ENCODE measurements around the gene TXLNB.

Gene TXLNB

GRCh38 chr6:139253656-139254055 is 38.1 kb downstream of the TXLNB start:
- Histone ChIP-seq H3K27ac (ENCODE audit: low read depth in 2 of 2, low read length in 2 of 2) (no peak overlapping the region), H3K36me3 (ENCODE audit: control insufficient read depth in 2 of 2, insufficient read depth in 2 of 2, low read length in 2 of 2) (no peaks in the 10 kb centered on the region), H3K27me3 (ENCODE audit: control insufficient read depth in 2 of 2, insufficient read depth in 2 of 2, low read length in 2 of 2) (no peaks in the 10 kb centered on the region), H3K4me1 (ENCODE audit: control insufficient read depth in 2 of 2, insufficient read depth in 2 of 2, low read length in 2 of 2) (no peaks in the 10 kb centered on the region), H3K4me3 (ENCODE audit: low read length in 2 of 2) (no peak overlapping the region), H3K9me3 (ENCODE audit: control insufficient read depth in 2 of 2, low read length in 2 of 2) (no peaks in the 10 kb centered on the region), H3K9ac (ENCODE audit: low read depth in 1 of 2, low read length in 2 of 2) (no peak overlapping the region)

- H3K4me3 ChIP-seq (ENCODE audit: low read length in 2 of 2), result no peak overlapping the region
- no peaks in the 10 kb centered on the region for H3K36me3 ChIP-seq (ENCODE audit: control insufficient read depth in 2 of 2, insufficient read depth in 2 of 2, low read length in 2 of 2)
- no peaks in the 10 kb centered on the region for H3K27me3 ChIP-seq (ENCODE audit: control insufficient read depth in 2 of 2, insufficient read depth in 2 of 2, low read length in 2 of 2)
- no peak overlapping the region for H3K9ac ChIP-seq (ENCODE audit: low read depth in 1 of 2, low read length in 2 of 2)
- no peaks in the 10 kb centered on the region for H3K4me1 ChIP-seq (ENCODE audit: control insufficient read depth in 2 of 2, insufficient read depth in 2 of 2, low read length in 2 of 2)
- H3K9me3 ChIP-seq (ENCODE audit: control insufficient read depth in 2 of 2, low read length in 2 of 2), result no peaks in the 10 kb centered on the region
- H3K27ac ChIP-seq (ENCODE audit: low read depth in 2 of 2, low read length in 2 of 2), result no peak overlapping the region
Measured at GRCh38 chr6:139251691-139252390, 40.0 kb downstream of the TXLNB start.

- Histone ChIP-seq H3K4me3 (ENCODE audit: low read length in 2 of 2) (no peak overlapping the region), H3K36me3 (ENCODE audit: control insufficient read depth in 2 of 2, insufficient read depth in 2 of 2, low read length in 2 of 2) (no peaks in the 10 kb centered on the region), H3K9me3 (ENCODE audit: control insufficient read depth in 2 of 2, low read length in 2 of 2) (no peaks in the 10 kb centered on the region), H3K27ac (ENCODE audit: low read depth in 2 of 2, low read length in 2 of 2) (peak overlapping the region in 1 of 2 donors; percentile 21), H3K9ac (ENCODE audit: low read depth in 1 of 2, low read length in 2 of 2) (no peak overlapping the region), H3K4me1 (ENCODE audit: control insufficient read depth in 2 of 2, insufficient read depth in 2 of 2, low read length in 2 of 2) (no peaks in the 10 kb centered on the region), H3K27me3 (ENCODE audit: control insufficient read depth in 2 of 2, insufficient read depth in 2 of 2, low read length in 2 of 2) (no peaks in the 10 kb centered on the region)
Measured at GRCh38 chr6:139251045-139251690, 40.6 kb downstream of the TXLNB start.

- no peaks in the 10 kb centered on the region for H3K27me3 ChIP-seq (ENCODE audit: control insufficient read depth in 2 of 2, insufficient read depth in 2 of 2, low read length in 2 of 2)
- H3K36me3 ChIP-seq (ENCODE audit: control insufficient read depth in 2 of 2, insufficient read depth in 2 of 2, low read length in 2 of 2), result no peaks in the 10 kb centered on the region
- H3K9me3 ChIP-seq (ENCODE audit: control insufficient read depth in 2 of 2, low read length in 2 of 2), result no peaks in the 10 kb centered on the region
- peak overlapping the region in 1 of 2 donors; percentile 44 for H3K27ac ChIP-seq (ENCODE audit: low read depth in 2 of 2, low read length in 2 of 2)
- no peak overlapping the region for H3K4me3 ChIP-seq (ENCODE audit: low read length in 2 of 2)
- H3K4me1 ChIP-seq (ENCODE audit: control insufficient read depth in 2 of 2, insufficient read depth in 2 of 2, low read length in 2 of 2), result no peaks in the 10 kb centered on the region
- H3K9ac ChIP-seq (ENCODE audit: low read depth in 1 of 2, low read length in 2 of 2), result no peak overlapping the region
Measured at GRCh38 chr6:139250296-139251044, 41.3 kb downstream of the TXLNB start.

- Histone ChIP-seq H3K9ac (ENCODE audit: low read depth in 1 of 2, low read length in 2 of 2) (no peak overlapping the region), H3K27me3 (ENCODE audit: control insufficient read depth in 2 of 2, insufficient read depth in 2 of 2, low read length in 2 of 2) (no peaks in the 10 kb centered on the region), H3K36me3 (ENCODE audit: control insufficient read depth in 2 of 2, insufficient read depth in 2 of 2, low read length in 2 of 2) (no peaks in the 10 kb centered on the region), H3K4me1 (ENCODE audit: control insufficient read depth in 2 of 2, insufficient read depth in 2 of 2, low read length in 2 of 2) (no peaks in the 10 kb centered on the region), H3K9me3 (ENCODE audit: control insufficient read depth in 2 of 2, low read length in 2 of 2) (no peaks in the 10 kb centered on the region), H3K27ac (ENCODE audit: low read depth in 2 of 2, low read length in 2 of 2) (no peak overlapping the region), H3K4me3 (ENCODE audit: low read length in 2 of 2) (no peak overlapping the region)
Measured at GRCh38 chr6:139249395-139249794, 42.4 kb downstream of the TXLNB start.

- Histone ChIP-seq H3K36me3 (ENCODE audit: control insufficient read depth in 2 of 2, insufficient read depth in 2 of 2, low read length in 2 of 2) (no peaks in the 10 kb centered on the region), H3K27me3 (ENCODE audit: control insufficient read depth in 2 of 2, insufficient read depth in 2 of 2, low read length in 2 of 2) (no peaks in the 10 kb centered on the region), H3K27ac (ENCODE audit: low read depth in 2 of 2, low read length in 2 of 2) (no peak overlapping the region)
Measured at GRCh38 chr6:139248911-139249310, 42.9 kb downstream of the TXLNB start.

GRCh38 chr6:139247618-139248017 is 44.2 kb downstream of the TXLNB start:
- no peak overlapping the region for H3K27ac ChIP-seq (ENCODE audit: low read depth in 2 of 2, low read length in 2 of 2)
- H3K36me3 ChIP-seq (ENCODE audit: control insufficient read depth in 2 of 2, insufficient read depth in 2 of 2, low read length in 2 of 2), result no peaks in the 10 kb centered on the region
- no peak overlapping the region for H3K9ac ChIP-seq (ENCODE audit: low read depth in 1 of 2, low read length in 2 of 2)
- no peaks in the 10 kb centered on the region for H3K9me3 ChIP-seq (ENCODE audit: control insufficient read depth in 2 of 2, low read length in 2 of 2)
- no peaks in the 10 kb centered on the region for H3K27me3 ChIP-seq (ENCODE audit: control insufficient read depth in 2 of 2, insufficient read depth in 2 of 2, low read length in 2 of 2)
- no peak overlapping the region for H3K4me3 ChIP-seq (ENCODE audit: low read length in 2 of 2)
- H3K4me1 ChIP-seq (ENCODE audit: control insufficient read depth in 2 of 2, insufficient read depth in 2 of 2, low read length in 2 of 2), result no peaks in the 10 kb centered on the region

More at GRCh38 chr6:139248911-139249310, 42.9 kb downstream of the TXLNB start:
- Histone ChIP-seq H3K4me1 (ENCODE audit: control insufficient read depth in 2 of 2, insufficient read depth in 2 of 2, low read length in 2 of 2) (no peaks in the 10 kb centered on the region), H3K9ac (ENCODE audit: low read depth in 1 of 2, low read length in 2 of 2) (no peak overlapping the region), H3K4me3 (ENCODE audit: low read length in 2 of 2) (no peak overlapping the region), H3K9me3 (ENCODE audit: control insufficient read depth in 2 of 2, low read length in 2 of 2) (no peaks in the 10 kb centered on the region)

GRCh38 chr6:139243536-139243935 is 48.3 kb downstream of the TXLNB start:
- Histone ChIP-seq H3K4me3 (ENCODE audit: low read length in 2 of 2) (no peak overlapping the region), H3K4me1 (ENCODE audit: control insufficient read depth in 2 of 2, insufficient read depth in 2 of 2, low read length in 2 of 2) (no peaks in the 10 kb centered on the region), H3K27ac (ENCODE audit: low read depth in 2 of 2, low read length in 2 of 2) (no peak overlapping the region), H3K27me3 (ENCODE audit: control insufficient read depth in 2 of 2, insufficient read depth in 2 of 2, low read length in 2 of 2) (no peaks in the 10 kb centered on the region), H3K36me3 (ENCODE audit: control insufficient read depth in 2 of 2, insufficient read depth in 2 of 2, low read length in 2 of 2) (no peaks in the 10 kb centered on the region), H3K9me3 (ENCODE audit: control insufficient read depth in 2 of 2, low read length in 2 of 2) (no peaks in the 10 kb centered on the region), H3K9ac (ENCODE audit: low read depth in 1 of 2, low read length in 2 of 2) (no peak overlapping the region)

- H3K27ac ChIP-seq (ENCODE audit: low read depth in 2 of 2, low read length in 2 of 2), result no peak overlapping the region
- no peak overlapping the region for H3K4me3 ChIP-seq (ENCODE audit: low read length in 2 of 2)
- H3K4me1 ChIP-seq (ENCODE audit: control insufficient read depth in 2 of 2, insufficient read depth in 2 of 2, low read length in 2 of 2), result no peaks in the 10 kb centered on the region
- H3K36me3 ChIP-seq (ENCODE audit: control insufficient read depth in 2 of 2, insufficient read depth in 2 of 2, low read length in 2 of 2), result no peaks in the 10 kb centered on the region
- no peak overlapping the region for H3K9ac ChIP-seq (ENCODE audit: low read depth in 1 of 2, low read length in 2 of 2)
- no peaks in the 10 kb centered on the region for H3K27me3 ChIP-seq (ENCODE audit: control insufficient read depth in 2 of 2, insufficient read depth in 2 of 2, low read length in 2 of 2)
- H3K9me3 ChIP-seq (ENCODE audit: control insufficient read depth in 2 of 2, low read length in 2 of 2), result no peaks in the 10 kb centered on the region
Measured at GRCh38 chr6:139242457-139243240, 49.1 kb downstream of the TXLNB start.
